ENCODE data around the gene TSPAN32.

DNA sequence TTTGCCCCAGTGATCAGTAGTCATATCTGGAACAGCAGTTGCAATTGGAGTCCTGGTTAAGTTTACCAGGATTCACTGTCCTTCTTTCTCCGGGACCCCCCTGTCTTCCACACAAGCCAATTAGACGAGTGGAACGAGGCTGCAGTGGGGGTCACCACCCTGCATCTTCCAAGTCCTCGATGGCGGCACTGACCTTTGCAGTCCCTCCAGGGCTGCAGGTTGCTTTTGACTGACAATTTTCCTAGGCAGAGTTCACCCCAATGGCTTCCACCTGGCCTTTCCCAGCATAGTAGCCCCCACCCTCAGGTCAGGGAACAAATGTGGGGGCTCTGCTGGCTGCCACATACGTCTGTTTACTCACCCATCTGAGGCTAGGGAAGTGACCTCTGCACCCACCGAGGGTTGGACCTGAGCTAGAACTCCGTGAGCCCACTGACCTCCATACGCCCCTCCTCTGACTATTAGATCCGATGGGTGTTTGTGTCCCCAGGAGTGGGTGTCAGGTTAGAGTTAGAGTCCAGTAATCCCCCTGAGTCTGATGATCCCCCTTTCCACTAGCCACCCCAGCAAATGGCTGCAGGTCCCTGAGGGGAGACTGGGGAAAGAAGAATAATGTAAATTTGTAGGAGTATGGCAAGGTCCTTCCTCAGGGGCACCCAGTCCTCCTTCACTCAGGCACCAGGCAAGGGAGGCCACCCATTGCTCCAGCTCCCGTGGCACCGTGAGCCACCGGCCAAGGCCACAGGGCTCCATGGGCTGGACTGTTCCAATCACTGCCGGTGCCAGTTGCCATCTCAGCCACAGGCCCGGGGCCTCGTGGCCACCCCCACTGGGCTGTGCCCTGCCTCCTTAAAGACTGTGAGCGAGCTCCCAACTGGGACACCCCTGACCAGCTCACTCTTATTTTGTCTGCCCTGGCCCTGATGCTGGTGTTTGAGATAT lies 5.6 kb upstream of the TSPAN32 start:
- TF ChIP-seq, protein P1, sequence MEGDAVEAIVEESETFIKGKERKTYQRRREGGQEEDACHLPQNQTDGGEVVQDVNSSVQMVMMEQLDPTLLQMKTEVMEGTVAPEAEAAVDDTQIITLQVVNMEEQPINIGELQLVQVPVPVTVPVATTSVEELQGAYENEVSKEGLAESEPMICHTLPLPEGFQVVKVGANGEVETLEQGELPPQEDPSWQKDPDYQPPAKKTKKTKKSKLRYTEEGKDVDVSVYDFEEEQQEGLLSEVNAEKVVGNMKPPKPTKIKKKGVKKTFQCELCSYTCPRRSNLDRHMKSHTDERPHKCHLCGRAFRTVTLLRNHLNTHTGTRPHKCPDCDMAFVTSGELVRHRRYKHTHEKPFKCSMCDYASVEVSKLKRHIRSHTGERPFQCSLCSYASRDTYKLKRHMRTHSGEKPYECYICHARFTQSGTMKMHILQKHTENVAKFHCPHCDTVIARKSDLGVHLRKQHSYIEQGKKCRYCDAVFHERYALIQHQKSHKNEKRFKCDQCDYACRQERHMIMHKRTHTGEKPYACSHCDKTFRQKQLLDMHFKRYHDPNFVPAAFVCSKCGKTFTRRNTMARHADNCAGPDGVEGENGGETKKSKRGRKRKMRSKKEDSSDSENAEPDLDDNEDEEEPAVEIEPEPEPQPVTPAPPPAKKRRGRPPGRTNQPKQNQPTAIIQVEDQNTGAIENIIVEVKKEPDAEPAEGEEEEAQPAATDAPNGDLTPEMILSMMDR (IDR thresholded peaks at IDR 0.05 in 4 of 5, conservative IDR thresholded peaks at IDR 0.05 in 1 of 5) = no peak
- TF ChIP-seq POLR2A (IDR thresholded peaks at IDR 0.05) = no peak
